ENCODE measurements around the gene SHC3.

The SHC3 gene

DNA sequence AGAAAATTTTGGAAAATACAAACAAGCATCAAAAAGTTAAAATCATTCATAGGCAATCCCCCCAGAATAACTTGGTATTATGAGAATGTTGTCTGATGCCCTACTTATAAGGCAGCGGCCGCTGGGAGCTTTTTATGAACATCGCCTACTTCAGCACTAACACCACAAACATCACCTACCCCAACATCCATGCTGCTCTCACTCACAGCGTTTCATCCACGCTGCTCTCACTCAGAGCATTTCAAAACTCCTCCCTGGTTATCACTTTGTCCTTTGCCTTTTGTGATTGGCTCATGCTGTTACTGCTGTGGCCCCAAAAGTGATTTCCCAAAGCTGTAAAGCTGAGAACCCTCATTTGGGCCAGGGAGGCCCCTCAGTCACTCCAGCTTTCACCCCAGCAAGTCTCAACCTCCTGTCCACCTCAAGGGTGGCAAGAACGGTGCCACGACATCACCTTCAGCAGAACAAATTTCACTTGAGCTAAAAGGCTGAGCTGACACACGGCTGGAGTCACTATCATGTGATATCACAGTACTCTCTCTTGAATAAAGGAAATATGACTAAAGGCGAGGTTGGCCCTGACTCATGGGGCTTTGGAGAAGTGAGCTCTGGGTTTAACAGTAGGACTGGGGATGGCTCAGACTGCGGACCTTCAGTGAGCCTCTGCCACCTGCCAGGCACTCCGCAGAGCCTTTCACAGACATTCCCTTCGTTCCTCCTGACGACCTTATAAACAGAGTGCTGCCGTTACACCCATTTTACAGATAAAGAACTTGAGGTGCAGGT is 25.2 kb downstream of the SHC3 start:
- DNase-seq, result peak; percentile 28

DNA sequence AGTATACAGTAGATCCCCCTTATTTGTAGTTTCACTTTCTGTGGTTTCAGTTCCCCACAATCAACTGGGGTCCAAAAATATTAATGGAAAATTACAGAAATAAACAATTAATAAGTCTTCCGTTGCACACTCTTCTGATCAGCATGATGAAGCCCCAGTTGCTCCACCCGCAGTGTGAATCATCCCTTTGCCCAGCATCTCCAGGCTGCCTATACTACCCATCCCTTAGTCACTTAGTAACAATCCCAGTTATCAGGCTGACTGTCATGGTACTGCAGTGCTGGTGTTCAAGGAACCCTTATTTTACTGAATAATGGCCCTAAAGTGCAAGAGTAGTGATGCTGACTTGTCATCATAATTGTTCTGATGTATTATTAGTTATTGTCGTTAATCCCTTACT is 28.9 kb downstream of the SHC3 start:
- DNase-seq, result no peak

DNA sequence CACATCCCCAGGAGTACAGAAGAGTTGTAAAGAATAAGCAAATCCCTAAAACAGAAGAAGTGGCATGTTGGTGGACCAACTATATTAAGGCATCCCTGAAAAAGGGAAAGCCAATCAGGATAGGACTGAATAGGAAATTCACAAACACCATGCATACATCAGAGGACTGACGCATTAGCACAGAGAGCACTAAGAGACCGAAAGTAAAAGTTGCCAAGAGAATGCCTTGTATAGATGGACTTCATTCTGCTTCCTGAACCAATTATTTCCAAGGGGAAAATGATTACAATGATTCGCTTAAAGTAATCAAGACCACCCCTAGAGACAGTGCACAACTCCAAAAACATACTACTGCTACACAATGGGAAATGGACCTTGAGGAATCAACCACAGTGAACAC is 33.5 kb downstream of the SHC3 start:
- no peak for DNase-seq

DNA sequence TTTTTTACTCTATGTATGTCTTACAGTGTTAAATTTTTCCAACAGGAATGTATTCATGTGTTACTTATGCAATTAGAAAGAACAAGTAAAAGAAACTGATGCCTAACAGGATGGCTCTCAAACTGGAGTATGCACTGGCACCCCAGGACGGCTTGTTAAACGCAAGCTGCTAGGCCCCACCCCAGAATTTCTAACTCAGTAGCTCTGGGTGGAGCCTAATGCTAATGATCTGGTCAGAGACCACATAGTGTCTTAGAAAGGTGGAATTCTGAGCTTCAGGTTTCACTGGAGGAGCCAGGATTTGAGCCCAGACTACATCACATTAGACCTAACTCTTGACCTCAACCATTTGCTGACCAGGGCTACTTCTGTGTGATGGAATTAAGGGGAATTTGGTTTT is 34.4 kb downstream of the SHC3 start:
- no peak for DNase-seq

DNA sequence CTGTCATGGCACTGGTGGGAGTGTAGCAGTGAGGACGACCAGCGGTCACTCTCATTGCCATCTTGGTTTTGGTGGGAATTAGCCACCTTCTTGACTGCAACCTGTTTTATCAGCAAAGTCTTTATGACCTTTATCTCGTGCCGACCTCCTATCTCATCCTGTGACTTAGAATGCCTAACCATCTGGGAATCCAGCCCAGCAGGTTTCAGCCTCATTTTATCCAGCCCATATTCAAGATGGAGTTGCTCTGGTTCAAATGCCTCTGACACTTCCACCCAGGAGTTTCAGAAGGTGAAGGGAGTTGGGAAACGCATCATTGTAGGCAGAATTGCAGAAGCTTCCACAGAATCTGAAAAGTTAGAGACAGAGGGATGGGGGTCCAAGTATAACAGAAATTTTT is 35.4 kb downstream of the SHC3 start:
- no peak for DNase-seq

DNA sequence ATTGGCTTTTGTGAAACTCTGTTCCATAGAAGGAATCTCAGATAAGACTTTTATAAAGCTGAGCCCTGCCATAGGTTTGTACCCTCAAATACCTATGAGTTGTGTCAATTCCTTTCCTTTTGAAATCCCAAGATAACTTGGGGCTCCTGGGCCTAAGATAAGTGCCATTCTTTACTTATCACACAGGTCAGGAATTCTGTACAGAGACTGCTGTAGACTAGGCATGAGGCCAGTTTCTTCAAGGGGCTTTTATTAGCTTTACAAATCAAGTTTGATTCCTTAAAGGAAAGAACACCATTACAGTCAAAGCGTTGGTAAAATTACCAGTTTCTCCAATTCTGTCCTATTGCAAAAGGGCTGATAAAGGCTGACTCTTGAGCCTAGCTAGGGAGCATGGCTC is 39.2 kb downstream of the SHC3 start:
- no peak for DNase-seq

DNA sequence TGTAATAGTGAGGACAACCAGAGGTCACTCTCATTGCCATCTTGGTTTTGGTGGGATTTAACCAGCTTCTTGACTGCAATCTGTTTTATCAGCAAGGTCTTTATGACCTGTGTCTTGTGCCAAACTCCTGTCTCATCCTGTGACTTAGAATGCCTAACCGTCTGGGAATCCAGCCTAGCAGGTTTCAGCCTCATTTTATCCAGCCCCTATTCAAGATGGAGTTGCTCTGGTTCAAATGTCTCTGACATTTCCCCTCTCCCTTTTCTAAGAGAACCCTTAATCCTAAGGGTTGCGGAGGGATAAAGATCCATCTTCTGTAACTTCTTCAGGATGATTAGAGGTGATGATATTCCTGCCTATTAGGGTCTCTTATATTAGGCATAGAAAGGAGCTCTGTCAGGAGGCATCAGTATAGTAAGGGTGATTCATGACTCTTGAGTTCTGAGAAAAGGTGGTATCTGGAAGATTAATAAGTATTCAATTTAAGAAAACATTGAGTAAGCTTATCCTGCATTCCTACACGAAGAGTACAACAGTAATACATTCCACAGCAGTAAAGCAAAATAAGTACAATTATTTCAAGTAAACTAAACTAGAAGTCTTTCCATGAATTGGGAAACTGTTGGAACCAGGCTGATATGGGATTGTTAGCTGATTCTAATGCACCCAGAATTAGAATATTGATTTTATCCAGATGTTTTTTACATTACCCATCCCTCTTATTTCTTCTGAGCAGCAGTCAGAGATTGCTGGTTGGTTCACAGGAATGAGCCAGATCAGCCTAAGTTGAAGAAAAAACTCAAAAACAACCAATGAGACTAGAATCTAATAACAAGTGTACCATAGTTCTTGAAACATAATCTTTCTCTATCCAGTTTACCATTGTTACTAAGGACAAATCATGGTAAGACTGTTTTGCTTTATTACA is 39.9 kb downstream of the SHC3 start:
- no peak for DNase-seq

DNA sequence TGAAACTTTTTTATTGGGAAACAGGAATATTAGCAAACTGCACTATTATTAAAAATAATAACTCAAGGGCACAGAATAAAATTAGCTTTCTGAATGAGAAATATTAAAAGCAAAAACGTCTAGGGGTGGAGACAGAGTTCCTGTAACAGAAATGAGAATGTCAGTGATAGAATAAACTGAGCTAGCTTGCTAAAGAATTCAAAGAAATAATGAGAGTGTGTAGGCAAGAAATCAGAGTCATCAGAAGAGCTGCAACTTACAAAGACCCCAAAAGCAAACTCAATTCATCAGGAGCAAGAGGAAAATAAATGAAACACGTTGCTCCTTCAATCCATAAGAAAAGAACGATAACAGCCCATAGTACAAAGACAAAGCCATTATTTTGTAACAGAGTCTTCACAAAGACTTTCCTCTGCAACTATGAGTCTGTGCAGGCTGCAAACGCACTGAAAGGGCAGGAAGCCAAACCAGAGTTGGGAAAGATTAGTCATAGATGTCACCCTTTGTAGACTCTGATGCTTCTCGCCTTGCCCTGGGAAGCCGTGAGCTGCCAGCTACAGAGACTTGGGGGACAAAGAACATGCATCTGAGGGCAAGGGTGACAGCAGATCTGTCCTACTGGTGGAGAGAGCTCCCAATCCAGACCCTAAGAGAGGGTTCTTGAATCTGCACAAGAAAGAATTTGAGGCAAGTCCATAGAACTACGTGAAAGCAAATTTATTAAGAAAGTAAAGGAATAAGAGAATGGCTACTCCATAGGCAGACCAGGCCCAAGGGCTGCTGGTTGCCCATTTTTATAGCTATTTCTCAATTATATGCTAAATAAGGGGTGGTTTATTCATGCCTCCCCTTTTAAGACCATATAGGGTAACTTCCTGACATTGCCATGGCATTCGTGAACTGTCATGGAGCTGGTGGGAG is 40.8 kb downstream of the SHC3 start:
- no peak for DNase-seq

DNA sequence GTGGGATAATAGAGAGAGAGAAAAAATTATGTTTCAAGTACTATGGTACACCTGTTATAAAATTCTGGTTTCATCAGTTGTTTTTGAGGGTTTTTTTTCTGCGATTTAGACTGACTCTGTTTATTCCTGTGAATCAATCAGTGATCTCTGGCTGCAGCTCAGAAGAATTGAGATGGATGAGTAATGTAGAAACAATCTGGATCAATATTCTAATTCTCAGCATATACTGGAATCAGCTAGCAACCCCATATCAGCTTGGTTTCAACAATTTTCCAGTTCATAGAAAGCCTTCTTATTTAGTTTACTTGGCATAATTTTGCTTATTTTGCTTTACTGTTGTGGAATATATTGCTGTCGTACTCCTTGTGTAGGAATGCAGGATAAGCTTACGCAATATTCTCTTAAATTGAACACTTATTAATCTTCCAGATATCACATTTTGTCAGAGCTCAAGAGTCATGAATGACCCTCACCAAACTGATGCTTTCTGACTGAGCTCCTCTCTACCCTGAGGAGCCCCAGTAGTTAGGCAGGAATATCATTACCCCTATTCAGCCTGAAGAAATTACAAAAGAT is 42.9 kb downstream of the SHC3 start:
- no peak for DNase-seq

DNA sequence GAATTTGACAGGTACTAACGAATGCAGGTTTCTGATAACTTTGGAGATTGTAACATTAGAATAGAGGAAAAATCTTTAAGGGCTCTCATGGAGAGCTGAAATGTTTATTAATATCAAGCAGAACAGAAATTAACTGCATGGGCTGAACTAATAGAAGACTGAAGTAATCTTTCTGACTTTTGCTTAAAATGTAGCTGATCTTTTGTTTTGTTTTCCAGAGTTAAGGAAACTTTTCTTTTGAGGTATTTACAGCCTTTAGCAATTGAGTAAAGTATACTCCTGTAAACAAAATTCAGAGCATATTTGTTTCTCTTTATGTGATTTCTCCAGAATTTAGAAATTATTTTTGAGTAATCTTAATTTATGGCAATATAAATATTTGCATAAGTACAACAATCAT is 43.9 kb downstream of the SHC3 start:
- no peak for DNase-seq

DNA sequence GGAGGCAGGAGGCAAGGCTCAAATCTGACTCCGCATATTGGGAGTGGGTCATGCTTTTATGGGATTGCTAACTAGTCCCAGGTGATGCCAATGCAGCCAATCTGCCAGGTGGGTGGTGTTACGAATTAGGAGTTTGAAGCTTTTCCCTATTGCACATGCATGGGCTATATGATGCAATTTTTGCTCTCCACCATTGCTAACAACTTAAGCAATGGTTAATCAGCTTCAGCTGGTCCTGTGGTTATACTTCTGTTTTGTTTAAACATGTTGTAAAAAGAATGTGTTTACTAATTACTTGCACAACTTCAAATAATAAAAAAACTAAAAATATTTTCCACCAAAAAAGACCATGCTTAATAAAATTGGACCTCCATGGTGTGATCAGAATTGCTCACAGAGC is 55.7 kb downstream of the SHC3 start:
- no peak for DNase-seq

DNA sequence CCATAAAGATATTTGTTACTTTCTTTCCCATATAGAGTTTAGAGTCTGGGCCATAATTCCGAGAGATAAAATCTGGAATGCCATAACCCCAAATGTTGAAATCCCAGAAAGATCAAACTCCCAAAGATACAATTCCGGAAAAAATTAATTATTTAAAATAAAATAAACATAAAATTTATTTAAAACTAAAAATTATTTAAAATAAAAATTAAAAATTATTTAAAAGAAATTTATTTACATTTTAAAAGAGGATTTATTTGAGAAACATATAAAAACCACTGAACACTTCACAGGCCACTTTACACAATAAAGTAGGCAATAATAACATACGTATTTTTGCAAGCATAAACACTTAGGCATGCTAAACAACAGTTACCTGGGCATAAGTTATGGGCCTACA is 57.9 kb downstream of the SHC3 start:
- DNase-seq, result no peak

DNA sequence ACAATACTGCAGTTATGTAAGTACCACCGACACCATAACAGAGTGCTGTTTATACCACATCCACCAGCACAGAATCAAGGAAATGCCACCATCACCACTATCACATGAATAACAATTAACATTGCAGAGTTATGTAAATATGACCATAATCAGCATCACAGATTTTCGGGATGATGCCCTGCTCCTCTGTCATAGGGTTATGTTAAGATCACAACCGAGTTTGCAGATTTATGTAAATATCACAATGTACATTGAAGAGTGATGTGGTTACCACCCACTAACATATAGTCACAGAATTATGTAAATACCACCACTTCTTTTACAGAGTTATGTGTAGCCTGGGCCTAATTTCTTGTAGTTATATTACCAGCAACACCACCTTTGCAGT is 61.8 kb downstream of the SHC3 start:
- DNase-seq, result no peak

DNA sequence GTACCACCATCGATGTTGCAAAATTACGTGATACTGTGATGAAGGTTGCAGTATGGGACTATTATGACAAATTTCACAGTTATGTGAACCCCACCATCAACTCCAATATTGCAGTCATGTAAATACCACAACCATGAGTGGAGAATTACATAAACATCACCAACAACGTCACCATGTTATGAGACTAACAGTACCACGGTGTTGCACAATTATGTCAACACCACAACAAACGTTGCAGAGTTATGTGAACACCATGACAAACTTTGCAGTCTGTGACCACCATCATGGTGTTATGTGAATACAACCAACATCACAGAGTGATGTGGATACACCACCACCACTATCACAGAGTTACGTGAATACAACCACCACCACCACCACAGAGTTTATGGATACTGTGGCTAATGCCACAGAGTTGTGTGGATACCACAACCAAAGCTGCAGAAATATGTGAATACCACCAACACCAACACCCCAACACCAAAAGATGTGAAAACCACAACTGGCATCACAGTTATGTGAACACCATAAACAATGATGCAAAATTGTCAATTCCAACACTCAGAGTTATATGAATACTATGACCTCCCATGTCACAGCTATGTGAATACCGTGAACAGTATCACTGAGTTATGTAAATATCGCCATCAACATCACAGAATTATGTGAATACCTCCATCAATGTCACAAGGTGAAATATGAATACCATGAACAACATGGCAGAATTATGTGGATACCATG is 62.4 kb downstream of the SHC3 start:
- no peak for DNase-seq

DNA sequence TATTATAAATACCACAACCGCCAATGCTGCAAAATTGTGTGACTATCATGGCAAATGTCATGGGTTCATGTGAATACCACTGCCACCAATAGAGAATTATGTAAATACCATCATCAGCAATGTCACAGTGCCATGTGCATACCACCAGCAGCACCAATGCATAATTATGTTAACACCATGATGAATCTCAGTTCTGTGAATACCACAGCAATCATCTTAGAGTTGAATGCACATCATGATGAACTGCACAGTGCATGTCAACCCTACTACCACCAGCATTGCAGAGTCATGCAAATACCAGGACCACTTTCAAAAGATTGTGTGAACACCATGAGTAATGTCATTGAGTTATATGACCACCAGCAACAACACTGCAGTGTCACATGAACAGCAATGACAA is 63.2 kb downstream of the SHC3 start:
- DNase-seq, result no peak

DNA sequence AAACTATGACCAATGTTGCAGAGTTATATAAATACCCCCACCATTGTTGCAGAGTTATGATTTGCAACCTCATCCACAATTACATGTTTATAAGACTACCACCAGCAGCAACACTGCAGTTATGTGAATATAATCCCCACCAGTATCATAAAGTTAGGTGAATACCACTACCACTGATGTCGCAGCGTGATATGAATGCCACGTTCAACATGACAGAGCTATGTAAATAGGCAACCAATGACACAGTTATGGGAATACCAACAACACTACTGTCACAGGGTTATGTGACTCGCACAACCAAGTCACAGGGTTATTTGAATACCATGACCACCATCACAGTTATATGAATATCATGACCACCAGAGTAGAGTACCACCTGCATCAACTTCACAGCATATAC is 63.9 kb downstream of the SHC3 start:
- DNase-seq, result no peak

DNA sequence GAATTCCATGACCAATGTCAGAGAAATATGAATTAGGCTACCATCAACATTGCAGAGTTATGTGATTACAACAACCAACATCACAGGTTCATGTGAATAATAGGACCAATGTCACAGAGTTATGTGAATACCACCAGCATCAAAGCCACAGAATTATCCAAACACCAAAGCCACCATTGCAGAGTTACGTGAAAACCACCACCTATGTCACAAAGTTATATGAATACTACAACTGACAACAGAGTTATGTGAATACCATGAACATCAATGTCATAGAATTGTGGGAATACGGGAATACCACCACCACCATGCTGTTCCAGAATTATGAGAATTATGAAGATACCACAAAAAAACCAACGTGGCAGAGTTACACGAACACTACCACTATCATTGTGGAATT is 64.8 kb downstream of the SHC3 start:
- DNase-seq, result no peak

DNA sequence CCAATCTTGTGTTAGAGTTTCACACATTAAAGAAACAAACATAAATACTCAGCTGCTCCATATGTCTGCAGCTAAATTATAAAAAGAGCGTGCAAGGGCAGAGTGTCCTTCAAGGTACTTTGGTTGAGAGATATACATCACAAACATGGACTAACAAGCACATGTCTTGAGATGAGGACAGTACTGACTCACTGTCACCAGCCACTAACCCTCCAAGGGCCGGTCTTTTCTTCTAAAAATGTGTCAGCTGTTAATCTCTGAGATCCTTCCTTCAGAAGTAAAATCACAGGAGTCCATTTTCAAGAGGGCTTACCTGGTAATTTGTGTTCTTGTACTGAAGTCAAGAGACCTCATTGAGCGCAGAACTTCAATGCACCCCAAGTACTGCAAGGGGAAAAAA is 66.4 kb downstream of the SHC3 start:
- no peak for DNase-seq

DNA sequence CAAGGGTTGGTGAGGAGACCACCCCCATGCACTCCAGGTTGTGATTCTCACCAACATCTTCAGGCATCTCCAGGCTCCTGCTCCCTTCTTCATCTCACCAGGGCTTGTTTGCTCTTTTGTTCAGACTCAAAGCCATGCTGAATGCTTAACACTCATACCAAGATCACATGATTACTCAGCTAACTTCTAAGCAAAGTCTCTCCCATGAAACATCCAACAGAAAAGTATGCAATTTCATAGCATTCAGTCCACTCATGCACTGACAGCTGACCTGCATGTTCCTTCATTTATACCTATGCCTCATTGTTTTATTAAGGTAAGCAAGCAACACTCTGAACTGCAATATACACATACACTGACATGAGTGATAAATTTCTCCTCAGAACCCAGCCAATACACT is 69.0 kb downstream of the SHC3 start:
- DNase-seq, result no peak

DNA sequence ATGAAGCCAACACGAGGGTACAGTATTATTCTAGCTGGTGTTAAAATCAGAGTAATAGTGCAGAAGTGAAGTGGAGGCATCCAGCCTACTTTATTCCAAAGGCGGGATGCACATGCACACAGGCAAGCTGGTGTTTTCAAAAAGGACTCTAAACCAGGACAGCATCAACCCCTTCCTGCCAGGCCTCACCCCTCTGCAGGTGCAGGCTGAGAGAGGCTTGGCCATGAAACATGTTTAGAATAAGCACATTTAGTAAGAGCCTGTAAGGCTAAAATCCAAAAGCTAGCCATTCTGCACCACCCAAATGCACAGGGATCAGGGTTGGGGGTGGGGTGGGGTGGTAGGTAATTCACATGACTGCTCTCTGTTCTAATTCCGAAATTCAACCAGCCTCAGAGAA is 71.2 kb downstream of the SHC3 start:
- no peak for DNase-seq

DNA sequence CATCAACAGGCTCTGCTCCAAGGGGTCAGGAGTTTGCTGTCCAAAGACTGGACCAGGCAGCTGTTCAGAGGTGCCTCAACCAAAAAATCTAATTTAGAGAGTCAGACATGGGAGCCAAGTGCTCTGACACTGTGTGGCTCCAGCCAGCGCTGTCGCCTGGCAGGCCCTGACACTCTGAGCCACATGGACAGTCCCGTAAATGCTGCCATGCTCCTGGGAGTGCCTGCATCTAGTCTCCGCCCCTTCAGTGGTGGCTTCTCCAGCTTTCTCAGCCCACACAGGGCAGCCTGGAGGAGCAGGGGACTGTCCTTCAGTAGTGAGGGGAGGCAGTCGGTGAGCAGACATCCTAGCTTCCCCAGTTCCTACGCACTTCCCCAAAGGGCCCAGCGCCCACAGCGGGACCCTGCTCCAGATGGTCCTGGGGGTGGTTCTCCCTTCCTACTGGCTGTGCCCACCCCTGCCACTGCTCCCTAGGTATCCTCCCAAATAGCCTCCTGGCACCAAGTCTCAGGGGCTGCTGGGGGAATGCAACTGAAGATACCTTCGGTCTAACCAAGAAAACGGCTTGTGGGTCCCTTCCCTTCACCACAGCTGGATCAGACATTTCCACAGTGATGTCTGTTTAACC is 72.3 kb downstream of the SHC3 start:
- no peak for DNase-seq

DNA sequence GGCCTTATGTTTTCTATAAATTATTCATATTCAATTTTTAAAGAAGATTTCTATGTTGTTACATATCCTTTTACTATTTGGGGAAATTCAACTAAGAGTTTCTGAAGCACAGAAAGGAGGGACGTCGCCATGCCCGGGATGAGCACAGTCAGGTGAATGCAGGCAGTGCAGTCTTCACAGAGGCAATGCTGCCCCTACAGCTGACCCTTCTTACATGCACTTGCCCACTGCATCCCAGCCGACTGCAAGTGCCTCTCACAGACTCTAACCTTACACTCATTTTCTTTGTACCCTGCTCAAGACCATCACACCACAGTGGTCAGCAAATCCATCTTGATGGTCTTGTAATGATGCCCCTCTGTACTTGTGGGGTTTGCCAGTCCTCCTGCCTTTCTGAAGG is 73.8 kb downstream of the SHC3 start:
- no peak for DNase-seq

All from stimulated activated CD4-positive, alpha-beta T cell treated with anti-CD3 and anti-CD28 coated beads, Interleukin-4, amount 100 ng/mL, for 1 hour (primary cell).